ENCODE measurements around the gene PNPLA8.

Gene PNPLA8

GRCh38 chr7:108533712-108534111 is 7.8 kb upstream of the PNPLA8 start:
- no peaks in the 10 kb centered on the region for H3K79me2 ChIP-seq (ENCODE audit: control insufficient read depth, insufficient read depth, low read length, poor library complexity)
- no peak overlapping the region for H3K4me2 ChIP-seq (ENCODE audit: low read length)
- DNase-seq = no peak
- H2AK5ac ChIP-seq (ENCODE audit: low read length) = no peak overlapping the region
- H2BK5ac ChIP-seq (ENCODE audit: low read depth, low read length, poor library complexity) = no peak overlapping the region
- no CpG with 5 or more reads among the region's 3 CpGs for WGBS (ENCODE audit: extremely low coverage, insufficient coverage, insufficient read length)
- no peak overlapping the region for H4K8ac ChIP-seq (ENCODE audit: low read depth, low read length)
- H2BK12ac ChIP-seq (ENCODE audit: low read length) = no peak overlapping the region
- H3K4me3 ChIP-seq (ENCODE audit: low read depth, low read length) = no peak overlapping the region
- H3K4me1 ChIP-seq (ENCODE audit: control insufficient read depth in 1 of 2, insufficient read depth in 2 of 2, low read length in 2 of 2) = no peaks in the 10 kb centered on the region
- H3K4ac ChIP-seq (ENCODE audit: low read depth, low read length) = no peak overlapping the region
- H3K27me3 ChIP-seq (ENCODE audit: insufficient read depth, low read length) = no peaks in the 10 kb centered on the region
- no peak overlapping the region for H4K91ac ChIP-seq (ENCODE audit: low read depth, low read length)
- H3K23ac ChIP-seq (ENCODE audit: low read length) = no peak overlapping the region
- H3K18ac ChIP-seq (ENCODE audit: low read length) = no peak overlapping the region
- H4K12ac ChIP-seq (ENCODE audit: low read depth, low read length) = no peak overlapping the region
- no peak overlapping the region for H2BK120ac ChIP-seq (ENCODE audit: insufficient read depth, low read length, poor library complexity)
- no peak overlapping the region for H3K27ac ChIP-seq (ENCODE audit: low read depth, low read length)
- no peak overlapping the region for H3K9ac ChIP-seq (ENCODE audit: low read length)
- no peaks in the 10 kb centered on the region for H3K79me1 ChIP-seq (ENCODE audit: low read length)
- H3K36me3 ChIP-seq (ENCODE audit: control insufficient read depth in 1 of 2, insufficient read depth in 2 of 2, low read length in 2 of 2) = no peaks in the 10 kb centered on the region
- no peaks in the 10 kb centered on the region for H3K9me3 ChIP-seq (ENCODE audit: insufficient read depth, low read depth, low read length)
- H2AFZ ChIP-seq (ENCODE audit: insufficient read depth, low read length, poor library complexity) = no peak overlapping the region
- no peak overlapping the region for H3K14ac ChIP-seq (ENCODE audit: low read length)

- WGBS (ENCODE audit: extremely low coverage, insufficient coverage, insufficient read length) = no CpG with 5 or more reads among the region's 3 CpGs
- peak; percentile 33 to 62 for DNase-seq
Observed at GRCh38 chr7:108529341-108529740, 3.4 kb upstream of the PNPLA8 start.

DNA sequence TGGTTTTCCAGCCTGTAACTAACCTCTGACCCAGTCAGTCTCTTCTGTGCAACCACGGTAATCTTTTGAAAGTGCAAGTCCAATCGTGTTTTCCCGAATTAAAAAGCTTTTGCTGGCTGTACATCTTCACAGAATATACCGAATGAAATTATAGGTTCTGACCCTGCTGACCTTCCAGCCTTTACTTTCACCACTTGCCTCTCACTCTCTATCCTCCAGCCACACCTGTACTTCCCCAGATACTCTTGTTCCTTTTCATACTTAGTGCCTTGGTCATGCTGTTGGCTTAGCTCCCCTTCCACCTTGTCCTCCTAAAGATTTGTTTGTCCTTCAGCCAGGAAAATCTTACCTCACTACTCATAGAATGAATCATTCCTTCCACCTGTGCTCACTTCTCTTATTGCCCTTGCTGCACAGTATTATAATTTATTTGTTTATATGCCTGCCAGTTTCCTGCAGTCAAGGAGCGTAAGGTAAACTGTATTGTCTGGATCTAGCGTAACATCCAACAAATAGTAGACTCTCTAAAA is 2.3 kb upstream of the PNPLA8 start:
- DNase-seq = peak; percentile 22 to 68
- WGBS (ENCODE audit: extremely low coverage, insufficient coverage, insufficient read length) = no CpG with 5 or more reads among the region's 6 CpGs
- H3K4ac ChIP-seq (ENCODE audit: low read depth, low read length) = no peak overlapping the region
- no peak overlapping the region for H3K14ac ChIP-seq (ENCODE audit: low read length)
- no peak overlapping the region for H3K23ac ChIP-seq (ENCODE audit: low read length)
- H4K91ac ChIP-seq (ENCODE audit: low read depth, low read length) = no peak overlapping the region
- no peak overlapping the region for H2AK5ac ChIP-seq (ENCODE audit: low read length)
- H2BK5ac ChIP-seq (ENCODE audit: low read depth, low read length, poor library complexity) = peak overlapping the region; percentile 37
- no peaks in the 10 kb centered on the region for H3K9me3 ChIP-seq (ENCODE audit: insufficient read depth, low read depth, low read length)
- peaks cover 4% of the 10 kb centered on the region for H3K79me1 ChIP-seq (ENCODE audit: low read length)
- H3K18ac ChIP-seq (ENCODE audit: low read length) = no peak overlapping the region
- H3K9ac ChIP-seq (ENCODE audit: low read length) = no peak overlapping the region
- peaks cover 3% of the 10 kb centered on the region for H3K79me2 ChIP-seq (ENCODE audit: control insufficient read depth, insufficient read depth, low read length, poor library complexity)
- H2BK120ac ChIP-seq (ENCODE audit: insufficient read depth, low read length, poor library complexity) = no peak overlapping the region
- peak overlapping the region; percentile 62 for H4K8ac ChIP-seq (ENCODE audit: low read depth, low read length)
- no peak overlapping the region for H4K12ac ChIP-seq (ENCODE audit: low read depth, low read length)
- no peaks in the 10 kb centered on the region for H3K36me3 ChIP-seq (ENCODE audit: control insufficient read depth in 1 of 2, insufficient read depth in 2 of 2, low read length in 2 of 2)
- no peak overlapping the region for H3K27ac ChIP-seq (ENCODE audit: low read depth, low read length)
- no peak overlapping the region for H3K4me2 ChIP-seq (ENCODE audit: low read length)
- no peak overlapping the region for H3K4me3 ChIP-seq (ENCODE audit: low read depth, low read length)
- H2AFZ ChIP-seq (ENCODE audit: insufficient read depth, low read length, poor library complexity) = no peak overlapping the region
- H3K27me3 ChIP-seq (ENCODE audit: insufficient read depth, low read length) = no peaks in the 10 kb centered on the region
- peaks cover 4 to 7% of the 10 kb centered on the region in 2 experiments for H3K4me1 ChIP-seq (ENCODE audit: control insufficient read depth in 1 of 2, insufficient read depth in 2 of 2, low read length in 2 of 2)
- H2BK12ac ChIP-seq (ENCODE audit: low read length) = no peak overlapping the region

More at GRCh38 chr7:108529341-108529740, 3.4 kb upstream of the PNPLA8 start:
- H3K4me1 ChIP-seq (ENCODE audit: control insufficient read depth in 1 of 2, insufficient read depth in 2 of 2, low read length in 2 of 2) = peaks cover 4 to 6% of the 10 kb centered on the region in 2 experiments
- H3K4me2 ChIP-seq (ENCODE audit: low read length) = no peak overlapping the region
- H3K79me2 ChIP-seq (ENCODE audit: control insufficient read depth, insufficient read depth, low read length, poor library complexity) = peaks cover 2% of the 10 kb centered on the region
- no peak overlapping the region for H3K14ac ChIP-seq (ENCODE audit: low read length)
- H2AK5ac ChIP-seq (ENCODE audit: low read length) = no peak overlapping the region
- no peak overlapping the region for H4K12ac ChIP-seq (ENCODE audit: low read depth, low read length)
- H3K18ac ChIP-seq (ENCODE audit: low read length) = no peak overlapping the region
- H3K9me3 ChIP-seq (ENCODE audit: insufficient read depth, low read depth, low read length) = no peaks in the 10 kb centered on the region
- H2BK120ac ChIP-seq (ENCODE audit: insufficient read depth, low read length, poor library complexity) = no peak overlapping the region
- no peak overlapping the region for H3K27ac ChIP-seq (ENCODE audit: low read depth, low read length)
- H2AFZ ChIP-seq (ENCODE audit: insufficient read depth, low read length, poor library complexity) = no peak overlapping the region
- H4K91ac ChIP-seq (ENCODE audit: low read depth, low read length) = no peak overlapping the region
- H3K27me3 ChIP-seq (ENCODE audit: insufficient read depth, low read length) = no peaks in the 10 kb centered on the region
- no peak overlapping the region for H3K4ac ChIP-seq (ENCODE audit: low read depth, low read length)
- no peaks in the 10 kb centered on the region for H3K36me3 ChIP-seq (ENCODE audit: control insufficient read depth in 1 of 2, insufficient read depth in 2 of 2, low read length in 2 of 2)
- H3K9ac ChIP-seq (ENCODE audit: low read length) = no peak overlapping the region
- H2BK5ac ChIP-seq (ENCODE audit: low read depth, low read length, poor library complexity) = no peak overlapping the region
- no peak overlapping the region for H3K4me3 ChIP-seq (ENCODE audit: low read depth, low read length)
- no peak overlapping the region for H3K23ac ChIP-seq (ENCODE audit: low read length)
- H3K79me1 ChIP-seq (ENCODE audit: low read length) = peaks cover 4% of the 10 kb centered on the region
- H2BK12ac ChIP-seq (ENCODE audit: low read length) = no peak overlapping the region
- no peak overlapping the region for H4K8ac ChIP-seq (ENCODE audit: low read depth, low read length)

GRCh38 chr7:108526768-108527017 is 758 bp upstream of the PNPLA8 start:
- Histone ChIP-seq H2AK5ac (ENCODE audit: low read length) (no peak overlapping the region), H3K4me2 (ENCODE audit: low read length) (peak overlapping the region; percentile 73), H3K27me3 (ENCODE audit: insufficient read depth, low read length) (no peaks in the 10 kb centered on the region), H3K23ac (ENCODE audit: low read length) (no peak overlapping the region), H3K79me1 (ENCODE audit: low read length) (peaks cover 4% of the 10 kb centered on the region), H3K4me3 (ENCODE audit: low read depth, low read length) (peak overlapping the region; percentile 95), H3K4ac (ENCODE audit: low read depth, low read length) (no peak overlapping the region), H2AFZ (ENCODE audit: insufficient read depth, low read length, poor library complexity) (no peak overlapping the region), H3K14ac (ENCODE audit: low read length) (no peak overlapping the region), H4K8ac (ENCODE audit: low read depth, low read length) (peak overlapping the region; percentile 72), H3K27ac (ENCODE audit: low read depth, low read length) (peak overlapping the region; percentile 63), H3K4me1 (ENCODE audit: control insufficient read depth in 1 of 2, insufficient read depth in 2 of 2, low read length in 2 of 2) (peaks cover 4 to 8% of the 10 kb centered on the region in 2 experiments), H2BK12ac (ENCODE audit: low read length) (no peak overlapping the region), H3K36me3 (ENCODE audit: control insufficient read depth in 1 of 2, insufficient read depth in 2 of 2, low read length in 2 of 2) (no peaks in the 10 kb centered on the region), H2BK5ac (ENCODE audit: low read depth, low read length, poor library complexity) (no peak overlapping the region), H3K18ac (ENCODE audit: low read length) (no peak overlapping the region), H3K79me2 (ENCODE audit: control insufficient read depth, insufficient read depth, low read length, poor library complexity) (peaks cover 6% of the 10 kb centered on the region), H4K91ac (ENCODE audit: low read depth, low read length) (peak overlapping the region; percentile 44), H3K9ac (ENCODE audit: low read length) (peak overlapping the region; percentile 23), H2BK120ac (ENCODE audit: insufficient read depth, low read length, poor library complexity) (no peak overlapping the region), H4K12ac (ENCODE audit: low read depth, low read length) (peak overlapping the region; percentile 60), H3K9me3 (ENCODE audit: insufficient read depth, low read depth, low read length) (no peaks in the 10 kb centered on the region)
- DNase-seq = no peak
- WGBS (ENCODE audit: extremely low coverage, insufficient coverage, insufficient read length) = no CpG with 5 or more reads among the region's 3 CpGs
